ELR (cell line): ENCODE data around the gene ATG13.
A peak's percentile ranks its signal among the peaks of the same experiment; 100 is the strongest.

ENCODE experiments used
- DNase-seq: peaks from one replicate; pipeline ENCODE4 v3.0.0-alpha.2; 2015; ENCODE audit warnings: low read depth

ATG13 gene

DNA sequence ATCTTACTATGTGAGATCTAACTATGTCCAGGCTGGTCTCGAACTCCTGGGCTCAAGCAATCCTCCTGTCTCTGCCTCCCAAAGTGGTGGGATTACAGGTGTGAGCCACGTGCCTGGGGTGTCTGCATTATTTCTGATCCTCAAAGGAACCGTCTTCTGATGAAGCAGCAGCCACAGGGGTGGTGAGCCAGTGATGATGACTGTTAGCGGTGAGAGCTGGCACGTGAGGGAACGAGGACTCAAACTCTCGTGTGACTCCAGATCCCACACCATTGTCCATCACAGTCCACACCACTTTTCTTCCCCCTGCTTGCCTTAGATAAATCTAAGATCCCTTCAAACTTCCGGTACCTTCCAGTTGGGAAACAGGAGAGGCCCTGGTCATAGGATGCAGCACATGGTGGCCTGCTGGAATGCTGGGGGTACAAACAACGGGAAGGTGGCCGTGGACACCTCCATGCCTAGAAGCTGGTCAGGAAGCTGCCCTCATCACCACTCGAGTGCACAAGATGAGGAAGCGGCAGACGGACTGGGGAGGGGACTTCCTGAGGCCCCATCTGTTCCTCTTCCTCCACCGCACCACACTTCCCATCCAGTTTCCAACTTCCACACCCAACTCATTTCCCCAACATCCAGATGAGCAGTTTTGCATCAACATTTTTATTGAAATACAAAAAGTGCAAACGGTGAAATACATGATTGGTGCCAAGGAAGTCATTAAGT, 59.2 kb downstream of the ATG13 start:
- DNase-seq, result no peak

DNA sequence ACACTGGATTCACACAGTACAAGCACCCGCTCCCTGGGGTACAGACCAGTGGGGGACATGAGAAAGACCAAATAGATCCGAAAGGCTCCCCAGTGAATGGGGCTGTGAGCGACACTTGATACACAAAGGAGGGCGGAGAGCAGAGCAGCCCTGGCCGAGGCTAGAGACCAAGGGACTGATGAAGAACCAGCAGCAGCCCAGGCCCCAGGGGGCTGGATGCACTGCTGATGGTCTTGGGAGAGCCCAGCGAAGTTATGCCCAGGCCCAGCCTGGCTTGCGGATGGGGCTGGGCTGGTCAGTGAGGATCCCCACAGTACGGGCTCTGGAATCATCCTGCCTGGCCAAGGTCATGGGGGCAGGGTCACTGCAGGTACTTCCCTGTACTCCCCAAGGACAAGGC, 59.8 kb downstream of the ATG13 start:
- no peak for DNase-seq

DNA sequence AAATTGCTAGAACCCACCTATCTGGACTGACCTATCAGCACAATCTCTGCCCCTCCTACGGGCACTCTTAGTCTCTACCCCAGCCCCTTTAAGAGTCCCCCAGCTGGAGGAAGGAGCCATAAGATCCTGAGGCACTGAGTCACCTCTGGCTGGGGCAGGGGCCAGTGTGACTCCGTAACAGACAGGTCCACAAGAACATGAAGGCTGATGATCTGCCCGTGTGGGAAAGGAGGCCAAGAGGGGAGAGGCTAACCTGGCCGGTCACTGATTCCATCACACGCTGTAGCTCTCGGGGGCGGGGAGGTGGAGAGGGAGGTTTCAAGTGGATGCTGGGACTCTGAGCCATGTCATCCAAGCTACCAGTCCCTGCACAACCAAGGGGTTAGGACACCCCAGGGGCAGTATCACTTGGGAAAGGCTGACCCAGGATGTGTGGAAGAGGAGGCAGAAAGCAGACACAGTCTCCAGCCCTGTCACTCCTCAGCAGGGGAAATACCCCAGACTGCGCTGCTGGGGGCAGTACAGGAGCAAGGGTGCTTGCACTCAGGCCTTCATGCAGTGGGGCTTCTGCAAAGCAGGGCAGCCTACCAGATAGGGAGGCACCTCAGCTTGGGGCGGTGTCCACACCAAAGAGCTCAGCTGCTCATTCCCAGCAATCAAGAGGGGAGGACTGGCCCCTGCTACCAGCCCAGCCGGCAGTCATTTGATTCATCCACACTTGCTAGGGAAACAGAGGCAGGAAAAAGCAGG, 60.8 kb downstream of the ATG13 start:
- DNase-seq, result peak; percentile 24

DNA sequence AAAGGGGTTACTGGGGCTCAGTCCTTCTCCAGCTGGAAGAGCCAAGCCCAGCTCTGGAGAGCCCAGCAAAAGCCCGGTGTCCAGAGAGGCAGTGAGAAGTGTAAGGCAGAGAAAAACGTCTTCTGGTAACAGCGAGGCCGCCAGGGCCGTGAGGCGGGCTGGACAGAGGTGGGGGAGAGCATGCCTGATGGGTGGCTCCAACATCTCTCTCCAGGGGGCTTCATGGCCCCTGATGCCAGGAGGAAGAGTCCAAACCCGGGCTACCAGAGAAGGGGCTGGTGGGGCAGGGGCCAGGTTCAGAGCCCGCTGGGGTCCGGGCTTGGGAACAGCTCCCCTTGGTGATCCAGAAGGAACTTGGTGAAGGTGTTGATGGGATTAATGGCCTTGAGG, 61.4 kb downstream of the ATG13 start:
- no peak for DNase-seq

DNA sequence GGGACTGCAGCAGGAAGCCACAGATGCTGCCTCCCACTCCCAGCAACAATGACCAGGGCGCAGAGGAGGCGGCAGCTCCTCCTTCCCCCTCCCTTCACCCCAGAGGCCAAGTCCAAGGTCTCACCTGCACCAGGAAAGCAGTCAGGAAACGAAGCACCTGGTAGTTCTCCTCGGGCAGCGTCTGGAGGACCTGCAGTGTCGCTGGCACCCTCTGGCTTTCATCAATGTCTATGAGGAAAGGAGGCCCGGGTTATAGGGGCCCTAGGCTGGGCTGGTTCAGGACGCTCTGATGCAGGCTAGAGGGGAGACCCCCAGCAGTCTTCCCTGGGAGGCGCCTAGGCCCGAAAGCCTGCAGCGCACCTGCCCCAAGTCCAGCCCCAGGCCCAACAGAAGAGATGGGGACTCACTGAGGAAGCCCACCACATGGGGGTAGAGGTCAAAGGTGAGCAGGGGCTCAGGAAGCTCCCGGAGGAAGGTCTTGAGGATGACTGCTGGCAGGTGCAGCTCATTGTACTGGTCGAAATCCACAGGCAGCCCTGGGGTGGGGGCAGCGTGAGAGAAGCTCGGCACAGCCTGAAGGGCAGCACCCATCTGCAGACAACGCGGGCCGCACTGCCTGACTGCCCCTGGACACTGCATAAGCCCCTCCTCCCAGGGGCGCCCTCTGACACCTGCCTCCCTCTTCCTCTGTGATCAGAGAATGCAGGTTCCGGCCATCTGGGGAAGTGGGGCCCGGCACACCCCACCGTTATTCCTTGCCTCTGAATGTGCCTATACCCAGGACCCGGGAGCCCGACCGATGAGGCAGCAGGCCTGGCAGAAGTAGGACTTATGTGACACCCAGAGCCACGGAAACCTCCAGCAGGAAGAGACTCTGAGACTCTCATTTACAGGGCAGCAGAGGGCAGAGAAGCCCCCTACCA, 62.1 kb downstream of the ATG13 start:
- no peak for DNase-seq

DNA sequence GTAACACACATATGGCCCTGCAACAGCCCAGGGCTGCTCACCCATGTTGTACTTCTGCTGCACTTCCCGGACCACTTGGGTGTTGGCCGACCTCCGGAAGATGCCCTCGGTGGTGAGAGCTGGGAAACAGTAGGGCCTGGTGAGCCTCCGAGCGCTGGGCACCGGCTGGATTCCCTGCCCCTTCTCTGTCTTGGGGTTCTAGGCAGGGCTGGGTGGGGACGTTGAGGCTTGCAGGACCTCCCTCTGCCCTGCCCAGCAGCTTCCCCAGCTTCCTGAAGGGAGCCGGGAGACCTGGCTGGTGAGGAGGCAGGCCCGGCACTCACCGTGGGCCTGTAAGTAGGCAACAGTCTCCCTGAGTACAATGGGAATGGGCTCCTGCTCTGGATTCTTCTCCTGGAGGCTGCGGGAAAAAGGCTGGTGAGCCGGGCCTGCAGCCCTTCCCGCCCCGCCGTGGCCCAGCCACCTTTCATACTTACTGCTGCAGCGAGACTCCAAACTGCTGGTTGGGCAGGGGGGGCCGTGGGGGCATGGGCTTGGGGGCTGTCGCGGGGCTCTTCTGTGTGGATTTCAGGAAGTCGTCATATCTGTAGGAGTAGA, 62.9 kb downstream of the ATG13 start:
- DNase-seq, result no peak

DNA sequence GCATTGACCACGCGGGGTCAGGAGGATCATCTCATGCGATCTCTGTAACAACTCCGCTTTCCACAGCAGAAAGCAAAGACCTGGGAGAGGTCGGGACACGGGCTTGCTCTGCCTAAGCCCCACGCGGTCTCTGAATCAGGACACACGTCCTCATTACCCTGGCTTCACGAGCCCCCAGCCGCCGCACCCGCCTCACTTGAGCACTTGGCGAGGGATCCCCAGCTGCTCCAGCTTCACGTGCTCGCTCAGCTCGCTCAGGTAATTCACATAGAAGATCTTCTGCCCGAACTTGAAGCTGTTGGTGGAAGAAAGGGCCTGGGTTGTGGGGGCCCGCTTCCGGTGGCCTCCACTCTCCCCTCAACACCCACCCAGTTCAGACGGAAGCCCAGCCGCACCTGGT, 63.5 kb downstream of the ATG13 start:
- DNase-seq, result no peak

DNA sequence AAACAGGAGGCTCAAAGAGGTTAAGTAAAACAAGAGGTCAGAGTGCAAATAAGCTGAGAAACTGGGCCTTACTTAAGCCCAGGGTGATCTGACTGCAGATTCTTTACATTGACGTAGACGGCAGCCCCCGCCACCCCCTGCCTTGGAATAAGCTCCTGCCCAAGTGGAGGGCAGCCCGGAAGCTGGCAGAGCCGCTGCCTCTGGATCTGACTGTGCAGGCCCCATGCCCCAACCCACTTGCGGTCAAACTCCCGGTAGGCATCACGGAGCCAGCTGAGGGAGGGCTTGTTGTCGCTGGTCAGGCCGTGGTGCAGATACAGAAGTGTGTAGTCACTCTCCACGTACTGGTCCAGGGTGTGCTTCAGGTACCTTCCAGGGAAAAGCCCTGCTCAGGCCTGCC, 64.5 kb downstream of the ATG13 start:
- DNase-seq, result no peak

DNA sequence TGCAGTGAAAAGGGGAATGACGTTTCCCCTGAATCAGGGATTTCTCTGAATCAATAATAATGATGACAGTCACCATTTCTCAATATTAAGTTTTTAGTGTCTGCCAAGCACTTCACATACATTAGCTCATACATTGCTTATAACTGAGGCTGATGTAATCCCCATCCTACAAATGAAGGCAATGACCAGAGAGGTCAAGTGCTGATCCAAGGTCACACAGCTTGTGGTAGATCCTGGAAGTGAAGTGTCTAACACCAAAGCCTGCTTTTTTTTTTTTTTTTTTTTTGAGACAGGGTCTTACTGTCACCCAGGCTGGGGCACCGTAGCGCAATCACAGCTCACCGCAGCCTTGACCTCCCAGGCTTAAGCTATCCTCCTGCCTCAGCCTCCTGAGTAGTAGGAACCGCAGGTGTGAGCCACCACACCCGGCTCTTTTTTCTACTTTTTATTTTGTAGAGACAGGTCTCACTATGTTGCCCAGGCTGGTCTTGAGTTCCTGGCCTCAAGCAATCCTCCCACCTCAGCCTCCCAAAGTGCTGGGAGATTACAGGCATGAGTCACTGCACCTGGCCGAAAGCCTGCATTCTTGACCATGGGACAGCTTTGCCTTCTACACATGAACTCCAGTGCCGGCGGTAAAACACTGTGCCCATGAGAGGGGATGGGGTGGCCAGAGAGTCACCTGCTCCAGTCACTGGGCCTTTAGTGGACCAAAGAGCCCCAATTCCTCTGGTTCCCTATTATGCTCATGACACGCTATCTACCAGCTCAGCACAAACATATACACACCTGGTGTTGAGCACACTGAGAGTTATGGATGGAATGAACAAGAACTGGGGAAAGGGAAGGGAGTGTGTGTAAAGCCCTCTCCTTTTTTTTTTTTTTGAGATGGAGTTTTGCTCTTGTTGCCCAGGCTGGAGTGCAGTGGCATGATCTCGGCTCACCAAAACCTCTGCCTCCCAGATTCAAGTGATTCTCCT, 65.7 kb downstream of the ATG13 start:
- DNase-seq, result peak; percentile 21

DNA sequence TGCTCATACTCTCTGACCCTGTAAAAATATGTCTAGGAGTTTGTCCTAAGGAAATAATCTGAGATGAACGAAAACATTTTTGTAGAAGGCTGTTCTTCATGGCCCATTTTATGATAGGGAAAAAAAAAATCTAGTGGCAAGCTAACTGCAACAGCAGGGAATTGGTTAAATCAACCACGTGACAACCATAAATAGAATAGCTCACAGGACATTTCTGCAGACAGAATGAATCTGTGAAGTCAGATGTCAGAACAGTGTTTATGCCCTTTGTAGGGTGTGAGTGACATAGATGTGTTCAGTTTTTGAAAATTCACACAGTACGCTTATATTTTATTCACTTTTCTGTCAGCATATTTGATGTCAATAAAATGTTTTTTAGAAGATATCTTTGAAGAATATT, 67.0 kb downstream of the ATG13 start:
- DNase-seq, result no peak

DNA sequence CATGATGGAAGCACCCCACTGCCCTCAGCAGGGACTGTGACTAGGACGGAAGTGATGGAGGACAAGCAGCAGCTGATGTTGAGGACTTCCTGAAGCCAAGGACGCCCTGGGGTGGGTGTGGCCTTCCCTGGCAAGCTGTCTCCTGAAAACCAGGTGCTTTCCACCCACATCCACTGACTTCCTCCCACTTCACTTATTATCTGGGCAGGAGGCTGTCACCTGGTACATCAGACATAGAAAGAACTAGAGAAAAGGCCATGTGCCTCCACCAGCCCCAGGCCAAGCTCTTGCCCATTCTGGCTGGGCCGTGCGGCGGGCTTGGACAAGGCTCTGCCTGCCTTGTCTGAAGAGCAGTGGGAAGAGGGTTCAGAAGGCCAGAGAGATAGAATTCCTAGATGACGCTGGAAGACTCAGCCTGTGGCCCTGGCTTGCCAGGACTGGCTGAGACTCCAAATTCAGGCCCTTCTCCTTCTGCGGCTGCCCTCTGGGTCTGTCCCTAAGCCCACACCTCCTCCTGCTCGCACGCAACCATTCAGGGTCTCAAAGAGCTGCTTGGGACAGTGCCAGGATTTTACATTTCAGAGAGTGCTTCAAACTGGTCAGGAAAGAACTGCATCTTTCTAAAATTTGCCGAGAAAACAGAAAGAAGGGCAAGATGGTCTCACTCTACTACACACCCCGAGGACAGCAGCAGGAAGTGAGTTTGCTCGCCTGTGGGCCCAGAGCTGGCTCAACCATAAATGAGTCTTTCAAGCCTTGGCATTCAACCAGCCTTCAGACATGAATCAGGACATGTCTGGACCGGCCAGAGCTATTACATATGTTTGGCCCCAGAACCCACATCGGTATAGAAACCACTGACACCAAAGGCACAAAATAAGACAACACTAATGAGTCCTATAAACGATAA, 69.8 kb downstream of the ATG13 start:
- peak; percentile 42 for DNase-seq

DNA sequence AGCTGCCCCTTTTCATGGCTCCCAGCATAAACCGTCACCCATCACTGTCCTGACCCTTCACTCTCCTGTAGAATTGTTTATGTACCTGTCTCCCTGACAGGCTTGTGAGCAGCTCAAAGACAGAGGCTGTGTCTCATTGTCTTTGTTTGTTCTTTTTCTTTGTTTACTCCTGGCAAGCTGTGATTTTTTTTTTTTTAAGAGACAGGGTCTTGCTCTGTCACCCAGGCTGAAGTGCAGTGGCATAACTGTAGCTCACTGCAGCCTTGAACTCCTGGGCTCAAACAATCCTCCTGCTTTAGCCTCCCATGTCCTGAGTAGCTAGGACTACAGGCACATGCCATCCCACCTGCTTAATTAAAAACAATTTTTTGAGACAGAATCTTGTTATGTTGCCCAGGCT, 73.3 kb downstream of the ATG13 start:
- no peak for DNase-seq

DNA sequence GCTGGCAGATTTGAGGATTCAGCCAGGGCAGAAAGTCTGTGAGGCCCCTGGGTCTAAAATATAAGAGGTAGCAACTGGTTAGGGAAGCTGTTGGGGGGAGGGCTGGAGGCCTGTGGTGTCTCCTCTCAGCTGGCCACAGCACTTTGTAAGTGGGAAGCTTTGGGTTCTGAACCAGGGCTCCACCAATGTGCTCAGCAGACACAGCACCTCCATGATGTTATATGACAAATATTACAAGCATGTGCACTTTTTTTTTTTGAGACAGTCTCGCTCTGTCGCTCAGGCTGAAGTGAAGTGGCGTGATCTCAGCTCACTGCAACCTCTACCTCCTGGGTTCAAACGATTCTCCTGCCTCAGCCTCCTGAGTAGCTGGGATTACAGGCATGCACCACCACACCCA, 75.1 kb downstream of the ATG13 start:
- DNase-seq, result no peak

DNA sequence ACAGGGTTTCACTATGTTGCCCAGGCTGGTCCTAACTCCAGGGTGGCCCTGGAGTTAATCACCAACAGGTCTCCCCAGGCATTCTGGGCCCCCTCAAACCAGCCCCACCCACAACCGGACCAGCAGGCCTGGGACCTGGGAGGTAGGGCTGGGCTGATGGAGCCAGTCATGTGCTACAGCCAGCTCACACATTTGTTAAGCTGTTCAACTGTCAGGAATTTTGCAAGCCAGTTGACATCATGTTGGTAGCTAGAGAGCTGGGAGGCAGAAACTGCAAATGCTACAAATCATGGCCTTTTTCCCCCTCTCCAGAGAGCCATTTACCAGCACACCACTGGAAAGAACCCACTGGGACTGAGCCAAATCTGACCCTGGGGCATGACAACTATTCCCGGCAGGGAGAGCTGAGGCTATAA, 76.3 kb downstream of the ATG13 start:
- DNase-seq, result peak; percentile 21

DNA sequence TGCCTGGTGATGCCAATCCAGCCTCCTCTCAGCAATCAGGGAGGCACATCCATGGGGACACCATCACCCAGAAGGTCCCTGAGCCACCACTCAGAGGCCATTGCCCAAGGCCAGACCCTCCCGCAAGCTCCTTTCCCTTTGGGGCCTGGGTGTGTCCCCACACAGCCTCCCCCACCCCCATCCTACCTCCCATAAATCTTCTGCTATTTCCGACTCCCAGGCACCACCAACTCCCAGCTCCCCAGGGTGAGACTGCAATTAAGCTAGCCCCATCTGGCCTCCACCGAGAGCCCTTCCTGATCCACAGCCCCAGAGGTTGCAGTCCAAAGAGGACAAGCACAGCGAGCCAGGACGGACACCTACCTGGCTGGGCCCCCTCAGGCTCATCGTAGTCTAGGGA, 76.7 kb downstream of the ATG13 start:
- no peak for DNase-seq

DNA sequence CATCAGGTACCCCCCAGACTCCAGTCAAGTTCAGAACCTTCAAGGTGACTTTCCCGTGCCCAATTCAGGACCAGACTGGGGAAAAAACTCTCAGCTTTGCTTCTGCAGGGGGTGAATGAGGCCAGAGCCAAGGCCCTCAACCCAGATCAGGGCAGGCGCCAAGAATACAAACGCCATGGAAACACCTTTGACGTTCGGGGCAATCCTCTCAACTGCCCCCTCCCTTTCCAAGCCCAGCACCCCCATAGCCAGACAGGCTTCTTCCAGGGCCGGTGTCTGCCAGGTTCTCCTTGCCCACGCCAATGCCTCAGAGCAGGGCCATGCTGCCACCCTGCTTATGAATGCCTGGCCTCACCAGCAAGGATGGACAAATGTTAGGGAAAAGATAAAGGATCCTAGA, 77.3 kb downstream of the ATG13 start:
- no peak for DNase-seq

DNA sequence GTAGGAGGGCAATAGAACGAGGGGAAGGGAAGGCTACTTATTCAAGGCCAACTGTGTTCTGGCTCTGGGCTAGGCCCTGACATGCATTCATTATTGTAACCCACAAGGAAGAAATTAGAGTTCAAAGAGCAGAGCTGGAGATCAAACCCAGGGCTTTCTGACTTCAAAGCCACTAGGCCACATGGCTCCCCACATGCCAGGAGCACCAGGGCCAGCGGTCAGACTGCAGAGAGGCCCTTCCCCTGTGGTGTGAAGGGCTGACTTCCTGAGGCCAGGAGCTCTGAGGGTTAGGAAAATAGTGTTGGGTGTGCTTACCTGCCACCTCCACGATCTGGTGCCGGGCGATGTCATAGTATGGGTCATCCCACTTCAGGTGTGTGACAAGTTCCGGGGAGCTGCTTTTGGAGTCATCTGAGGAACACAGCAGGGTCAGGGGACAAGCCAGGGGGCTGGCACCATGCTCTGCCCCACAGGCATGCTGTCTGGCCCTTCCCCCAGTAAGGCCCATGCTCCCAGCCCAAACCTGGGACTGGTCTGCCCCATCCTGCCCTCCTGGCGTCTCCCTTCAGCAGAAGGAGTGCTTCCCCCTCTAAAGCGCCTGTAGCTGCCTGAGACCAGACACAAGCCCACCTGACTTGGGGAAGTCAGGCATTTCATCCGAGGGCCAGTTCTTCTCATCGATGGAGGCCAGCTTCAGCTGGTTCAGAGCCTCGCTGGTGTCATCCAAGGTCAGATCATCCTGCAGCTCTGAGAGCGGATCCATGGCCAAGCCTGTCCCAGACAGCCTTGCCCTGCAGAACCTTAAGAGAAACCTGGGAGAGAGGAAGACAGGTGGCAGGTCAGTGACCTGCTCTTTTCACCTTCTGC, 78.2 kb downstream of the ATG13 start:
- no peak for DNase-seq

DNA sequence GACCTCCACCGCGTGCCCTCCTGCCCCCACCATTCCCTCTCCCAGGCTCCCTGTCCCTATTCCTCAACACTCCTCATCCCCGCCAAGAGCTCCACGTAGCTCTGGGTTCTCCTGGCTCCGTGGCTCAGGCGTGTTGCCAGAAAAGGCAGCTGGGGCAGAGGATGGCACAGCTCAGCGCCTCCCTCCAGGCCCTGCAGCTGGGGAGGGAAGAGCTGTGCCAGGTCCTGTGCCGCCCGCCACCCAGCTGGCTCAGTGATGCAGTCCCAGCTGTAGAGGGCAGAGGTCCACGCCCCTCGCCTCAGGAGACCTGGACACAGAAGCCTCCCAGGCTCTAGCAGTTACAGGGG, 78.8 kb downstream of the ATG13 start:
- no peak for DNase-seq

DNA sequence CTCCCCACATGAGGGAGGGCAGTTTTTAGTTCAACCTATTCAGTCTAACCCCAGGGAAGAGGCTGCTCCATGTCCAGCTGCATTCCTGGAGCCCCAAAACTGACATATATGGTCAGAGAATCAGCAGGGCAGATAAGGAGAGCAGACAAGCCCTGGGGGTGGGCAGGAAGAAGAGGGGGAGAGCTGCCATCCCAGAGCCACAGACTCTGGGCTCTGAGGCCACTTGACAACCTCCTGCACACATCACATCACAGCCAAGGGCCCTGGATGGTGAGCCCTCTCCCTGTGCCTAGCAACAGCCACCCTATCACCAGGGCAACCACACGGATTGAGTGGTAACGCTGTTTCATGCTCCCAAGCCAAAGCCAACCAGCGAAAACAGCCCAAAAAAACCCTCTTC, 80.0 kb downstream of the ATG13 start:
- DNase-seq, result no peak
